ENCODE measurements around the gene RAB11FIP2.
A peak's percentile ranks its signal among the peaks of the same experiment; 100 is the strongest.

DNA sequence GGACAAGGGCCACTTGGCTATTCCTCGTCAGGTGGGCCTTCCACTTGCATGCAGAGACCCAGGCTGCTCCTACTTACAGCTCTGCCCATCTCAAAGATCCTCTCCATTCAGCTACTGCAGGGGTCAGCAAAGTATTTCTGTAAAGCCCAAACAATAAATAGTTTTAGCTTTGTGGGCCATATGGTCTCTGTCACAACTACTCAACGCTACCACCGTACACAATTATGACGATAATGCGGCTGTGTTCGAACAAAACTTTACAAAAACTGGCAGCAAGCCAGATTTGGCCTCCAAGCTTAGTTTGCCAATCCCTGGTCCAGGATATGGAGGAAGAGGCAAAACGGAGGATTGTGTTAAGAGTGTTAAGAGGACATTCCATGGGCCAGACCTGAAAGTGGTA is 12.8 kb downstream of the RAB11FIP2 start:
- TF ChIP-seq TAF1 (IDR thresholded peaks at IDR 0.05; ENCODE audit: low read depth) (no peak), FOXM1 (IDR thresholded peaks at IDR 0.05; ENCODE audit: borderline replicate concordance, low read depth) (no peak), ZBTB7A (IDR thresholded peaks at IDR 0.05; ENCODE audit: low read depth) (no peak), CEBPB (IDR thresholded peaks at IDR 0.05) (no peak), MAX (IDR thresholded peaks at IDR 0.05) (no peak), EP300 (IDR thresholded peaks at IDR 0.05; ENCODE audit: borderline replicate concordance) (no peak), RAD21 (IDR thresholded peaks at IDR 0.05; ENCODE audit: low read depth) (no peak), TEAD4 (IDR thresholded peaks at IDR 0.05) (no peak), CREB1 (IDR thresholded peaks at IDR 0.05; ENCODE audit: low read depth) (no peak), NFIC (IDR thresholded peaks at IDR 0.05) (peak; percentile 37; the same call in 1 of the 2 replicates), USF1 (IDR thresholded peaks at IDR 0.05) (no peak), EGR1 (IDR thresholded peaks at IDR 0.05) (no peak), YY1 (IDR thresholded peaks at IDR 0.05; ENCODE audit: low read depth) (no peak)
- TF ChIP-seq, protein P1, sequence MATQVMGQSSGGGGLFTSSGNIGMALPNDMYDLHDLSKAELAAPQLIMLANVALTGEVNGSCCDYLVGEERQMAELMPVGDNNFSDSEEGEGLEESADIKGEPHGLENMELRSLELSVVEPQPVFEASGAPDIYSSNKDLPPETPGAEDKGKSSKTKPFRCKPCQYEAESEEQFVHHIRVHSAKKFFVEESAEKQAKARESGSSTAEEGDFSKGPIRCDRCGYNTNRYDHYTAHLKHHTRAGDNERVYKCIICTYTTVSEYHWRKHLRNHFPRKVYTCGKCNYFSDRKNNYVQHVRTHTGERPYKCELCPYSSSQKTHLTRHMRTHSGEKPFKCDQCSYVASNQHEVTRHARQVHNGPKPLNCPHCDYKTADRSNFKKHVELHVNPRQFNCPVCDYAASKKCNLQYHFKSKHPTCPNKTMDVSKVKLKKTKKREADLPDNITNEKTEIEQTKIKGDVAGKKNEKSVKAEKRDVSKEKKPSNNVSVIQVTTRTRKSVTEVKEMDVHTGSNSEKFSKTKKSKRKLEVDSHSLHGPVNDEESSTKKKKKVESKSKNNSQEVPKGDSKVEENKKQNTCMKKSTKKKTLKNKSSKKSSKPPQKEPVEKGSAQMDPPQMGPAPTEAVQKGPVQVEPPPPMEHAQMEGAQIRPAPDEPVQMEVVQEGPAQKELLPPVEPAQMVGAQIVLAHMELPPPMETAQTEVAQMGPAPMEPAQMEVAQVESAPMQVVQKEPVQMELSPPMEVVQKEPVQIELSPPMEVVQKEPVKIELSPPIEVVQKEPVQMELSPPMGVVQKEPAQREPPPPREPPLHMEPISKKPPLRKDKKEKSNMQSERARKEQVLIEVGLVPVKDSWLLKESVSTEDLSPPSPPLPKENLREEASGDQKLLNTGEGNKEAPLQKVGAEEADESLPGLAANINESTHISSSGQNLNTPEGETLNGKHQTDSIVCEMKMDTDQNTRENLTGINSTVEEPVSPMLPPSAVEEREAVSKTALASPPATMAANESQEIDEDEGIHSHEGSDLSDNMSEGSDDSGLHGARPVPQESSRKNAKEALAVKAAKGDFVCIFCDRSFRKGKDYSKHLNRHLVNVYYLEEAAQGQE (IDR thresholded peaks at IDR 0.05; ENCODE audit: low read depth) = no peak

Data from Ishikawa (cell line).